Cardiac ventricle fibroblast (primary cell): ENCODE measurements around the gene LMBR1L. TPM values are rescaled to one million over a fixed set of nuclear protein-coding genes. Genes with fewer than 3 reads are reported as not detected.

ENCODE experiments used
- total RNA-seq: library from RNA; depleted of rRNA; stranded (reverse); fragments of >200 nt; gene quantifications from 2 replicates; pipeline ENCODE4 v1.2.3, GENCODE V29; 2015

LMBR1L gene
- total RNA-seq: 18.1 and 23.3 TPM in 2 replicates

GRCh38 chr12:49110464-49111155 lies at the start of gene LMBR1L:
Gene LMBR1L (minus strand): TSS chr12:49110847. CDS start chr12:49110555, 292 bp downstream.

GRCh38 chr12:49131051-49131893 lies 20.6 kb upstream of the LMBR1L start, which contains the start of gene TUBA1B:
Gene TUBA1B (minus strand): TSS chr12:49131395. CDS start chr12:49131300, 95 bp downstream.

GRCh38 chr12:49094160-49094974 lies 16.3 kb downstream of the LMBR1L start, which contains the start of gene DHH:
Gene DHH (minus strand): TSS chr12:49094801. CDS start chr12:49094512, 289 bp downstream.

GRCh38 chr12:49069507-49070346 lies 40.9 kb downstream of the LMBR1L start, which contains the start of gene RHEBL1:
Gene RHEBL1 (minus strand): TSS chr12:49069979. CDS start chr12:49069785, 194 bp downstream.

GRCh38 chr12:49060237-49061156 lies 50.1 kb downstream of the LMBR1L start, which contains the start of gene KMT2D:
Gene KMT2D (minus strand): TSS chr12:49060794. CDS start chr12:49055324, 5,470 bp downstream.

Other genes with a start within 250 kb of the LMBR1L start
- 0.39 TPM in 1 of 2 replicates, not detected in the other for gene RND1, start 245.0 kb downstream of the LMBR1L start, total RNA-seq
- 69.3 and 74.1 TPM in 2 replicates for gene FKBP11, start 185.4 kb downstream of the LMBR1L start, total RNA-seq
- gene ARF3, start 153.4 kb downstream of the LMBR1L start, total RNA-seq: 45.7 and 82.1 TPM in 2 replicates
- 0.75 TPM in 1 of 2 replicates, not detected in the other for gene WNT10B, start 139.1 kb downstream of the LMBR1L start, total RNA-seq
- not detected in 2 replicates for gene WNT1, start 132.5 kb downstream of the LMBR1L start, total RNA-seq
- 0.05 TPM in 1 of 2 replicates, not detected in the other for gene DDN, start 111.5 kb downstream of the LMBR1L start, total RNA-seq
- gene PRKAG1, start 92.1 kb downstream of the LMBR1L start, total RNA-seq: 71.5 and 71.6 TPM in 2 replicates
- 41.7 and 57.0 TPM in 2 replicates for gene KMT2D, start 50.1 kb downstream of the LMBR1L start, total RNA-seq
- gene RHEBL1, start 40.9 kb downstream of the LMBR1L start, total RNA-seq: 0.20 TPM in 1 of 2 replicates, not detected in the other
- gene DHH, start 16.0 kb downstream of the LMBR1L start, total RNA-seq: not detected in 2 replicates
- 289 and 345 TPM in 2 replicates for gene TUBA1B, start 20.5 kb upstream of the LMBR1L start, total RNA-seq
- 117 and 120 TPM in 2 replicates for gene TUBA1A, start 78.2 kb upstream of the LMBR1L start, total RNA-seq
- 117 and 150 TPM in 2 replicates for gene TUBA1C, start 154.2 kb upstream of the LMBR1L start, total RNA-seq
- gene PRPH, start 184.3 kb upstream of the LMBR1L start, total RNA-seq: 0.73 TPM in 1 of 2 replicates, not detected in the other
- gene TROAP, start 212.4 kb upstream of the LMBR1L start, total RNA-seq: 4.1 and 6.7 TPM in 2 replicates
- gene C1QL4, start 226.3 kb upstream of the LMBR1L start, total RNA-seq: not detected in 2 replicates
- gene DNAJC22, start 236.0 kb upstream of the LMBR1L start, total RNA-seq: 0.81 TPM in 1 of 2 replicates, not detected in the other